GM18526 (cell line): Measurements from ENCODE around the gene KISS1.

Source experiments
- POLR2A ChIP-seq: IDR thresholded peaks from 3 replicates; pipeline ENCODE4 v1.6.1; 2011; ENCODE audit not compliant: insufficient read length; ENCODE audit errors: extremely low read depth

Gene KISS1

DNA sequence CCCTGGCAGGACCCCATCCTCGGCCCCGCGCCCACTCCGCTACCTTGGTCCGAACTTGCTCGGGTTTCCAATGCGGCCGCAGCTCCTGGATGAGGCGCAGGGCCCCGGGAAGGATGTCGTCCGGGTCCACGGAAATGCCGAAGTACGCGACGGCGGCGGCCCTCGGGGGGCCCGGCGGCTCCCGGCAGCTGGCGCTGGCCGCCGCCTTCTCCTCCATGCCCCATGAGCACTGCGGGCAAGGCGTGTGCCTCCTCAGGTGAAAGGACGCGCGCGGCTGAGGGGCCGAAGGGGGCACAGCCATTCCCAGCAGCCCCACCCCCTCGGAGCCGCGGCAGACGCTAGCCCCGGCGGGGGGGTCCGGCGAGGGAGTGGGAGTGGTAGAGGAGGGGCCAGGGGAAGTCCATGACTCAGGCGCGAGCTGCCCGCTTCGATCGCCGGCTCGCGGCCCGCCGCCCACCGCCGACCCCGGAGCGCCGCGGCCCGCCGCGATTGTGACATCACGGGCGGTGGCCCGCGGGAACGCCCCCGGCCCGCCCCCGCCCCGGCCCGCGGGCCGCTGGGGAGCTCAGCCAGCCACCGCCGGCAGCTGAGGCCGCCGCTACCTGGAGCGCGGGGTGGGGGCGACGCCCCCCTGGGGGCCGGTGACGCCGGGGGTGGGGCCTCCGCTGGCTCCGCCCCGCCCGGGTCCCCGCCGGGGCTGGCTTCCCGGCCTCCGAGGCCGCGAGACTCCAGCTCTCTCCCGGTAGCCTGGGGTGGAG is 44.6 kb downstream of the KISS1 start, which contains the start of gene ETNK2:
Gene ETNK2, minus strand, starts transcription at position 493 of the 758 bp plus-strand sequence. Its CDS starts 192 bp downstream, at position 301.
- TF ChIP-seq POLR2A, result no peak

DNA sequence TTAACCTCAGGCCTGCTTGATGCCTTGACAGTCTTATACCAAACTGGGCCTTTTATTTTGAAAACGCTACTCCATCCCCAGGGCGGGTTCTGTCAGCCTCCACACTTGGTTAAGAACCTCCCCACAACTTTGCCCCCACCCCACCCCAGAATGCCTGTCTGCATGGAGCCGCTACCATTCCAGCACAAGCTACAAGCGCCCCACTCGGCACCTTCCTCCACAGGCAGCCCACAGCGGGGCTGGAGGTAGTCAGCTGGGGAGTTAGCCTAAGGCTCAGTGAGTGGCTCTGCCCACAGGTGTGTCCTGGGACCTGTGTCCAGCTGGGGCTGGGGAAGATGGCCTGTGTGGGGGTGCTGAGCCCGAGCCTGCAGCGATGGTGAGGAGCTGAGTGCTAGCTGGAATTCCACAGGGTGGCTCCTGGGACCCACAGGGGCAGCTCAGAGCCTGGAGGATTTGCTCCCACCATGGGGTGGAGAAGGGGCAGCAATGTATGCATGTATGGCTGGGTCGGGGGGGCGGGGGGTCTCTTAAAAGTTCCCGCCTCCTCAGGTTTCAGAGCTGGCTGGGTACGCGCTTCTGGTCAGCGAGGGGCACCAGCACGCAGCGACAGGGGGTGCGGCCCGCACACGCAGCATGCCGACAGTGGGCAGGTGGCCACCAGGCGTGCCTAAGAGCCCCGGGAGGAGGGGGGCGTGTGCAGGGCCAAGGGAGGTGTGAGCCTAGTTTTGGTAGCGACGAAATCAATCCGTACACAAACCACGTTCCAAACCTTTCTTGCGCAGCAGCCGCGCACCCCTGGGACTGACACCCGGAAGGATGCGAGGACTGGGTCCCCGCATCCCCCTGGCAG is 45.4 kb downstream of the KISS1 start:
- TF ChIP-seq POLR2A, result no peak

DNA sequence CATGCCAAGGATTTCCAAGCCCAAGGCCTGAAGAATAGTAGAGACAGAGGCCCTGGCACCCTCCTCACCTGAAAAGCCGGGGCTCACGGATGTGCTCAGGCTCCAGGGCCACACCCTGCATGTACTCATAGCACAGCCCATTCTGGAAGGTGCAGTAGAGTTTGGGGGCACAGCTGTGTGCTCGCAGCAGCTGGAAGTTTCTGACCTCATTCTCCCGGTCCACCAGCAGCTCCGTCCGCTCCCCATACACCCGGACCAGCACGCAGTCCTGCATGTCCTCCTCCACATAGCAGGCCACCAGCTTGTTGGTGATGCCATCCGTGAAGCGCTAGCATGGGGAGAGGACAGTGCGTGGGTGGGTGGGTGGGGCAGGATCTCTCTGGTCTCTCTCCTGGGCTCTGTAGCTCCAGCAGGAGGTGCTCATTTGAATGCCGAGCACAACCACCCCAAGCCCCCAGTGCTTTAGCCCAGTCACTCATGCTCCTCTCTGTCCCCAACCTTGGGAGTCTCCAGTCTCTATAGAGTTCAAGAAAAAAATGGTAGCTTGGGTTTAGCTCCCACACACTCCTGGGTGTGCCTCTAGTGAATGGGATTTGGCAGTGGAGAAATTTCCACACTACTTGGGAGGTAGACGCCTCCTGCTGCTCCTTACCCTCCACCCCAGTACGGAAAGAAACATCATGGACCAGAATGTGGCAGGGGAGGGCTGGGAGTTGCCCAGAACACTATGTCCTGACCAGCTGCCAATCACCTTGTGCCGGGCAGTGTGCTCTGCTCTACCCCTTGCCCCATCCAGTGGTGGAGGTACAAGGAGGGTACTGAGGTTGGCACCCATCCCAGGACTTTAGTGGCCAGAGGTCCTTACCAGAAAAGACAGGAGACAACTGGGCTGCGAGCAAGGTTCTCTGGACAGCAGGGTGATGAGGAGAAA is 46.4 kb downstream of the KISS1 start:
- TF ChIP-seq POLR2A, result no peak

DNA sequence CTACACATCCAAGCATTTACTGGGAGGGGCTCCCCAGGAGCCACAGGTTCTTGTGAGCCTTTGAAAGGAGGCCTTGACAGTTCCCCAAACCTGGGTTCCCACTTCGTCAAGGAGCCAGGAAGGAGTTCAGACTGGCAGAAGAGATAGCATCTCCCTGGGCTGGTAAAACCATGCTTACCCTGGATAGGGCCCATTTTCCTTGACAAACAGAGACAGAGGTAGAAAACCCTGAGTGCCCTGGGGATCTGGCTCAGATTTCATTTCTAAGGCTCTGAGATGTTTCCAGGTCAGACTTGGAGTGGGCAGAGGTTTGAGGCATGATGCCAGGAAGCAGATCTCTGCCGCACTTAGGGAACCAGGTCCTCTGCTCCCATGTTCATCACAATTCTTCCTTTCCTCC is 47.2 kb downstream of the KISS1 start:
- TF ChIP-seq POLR2A, result no peak

DNA sequence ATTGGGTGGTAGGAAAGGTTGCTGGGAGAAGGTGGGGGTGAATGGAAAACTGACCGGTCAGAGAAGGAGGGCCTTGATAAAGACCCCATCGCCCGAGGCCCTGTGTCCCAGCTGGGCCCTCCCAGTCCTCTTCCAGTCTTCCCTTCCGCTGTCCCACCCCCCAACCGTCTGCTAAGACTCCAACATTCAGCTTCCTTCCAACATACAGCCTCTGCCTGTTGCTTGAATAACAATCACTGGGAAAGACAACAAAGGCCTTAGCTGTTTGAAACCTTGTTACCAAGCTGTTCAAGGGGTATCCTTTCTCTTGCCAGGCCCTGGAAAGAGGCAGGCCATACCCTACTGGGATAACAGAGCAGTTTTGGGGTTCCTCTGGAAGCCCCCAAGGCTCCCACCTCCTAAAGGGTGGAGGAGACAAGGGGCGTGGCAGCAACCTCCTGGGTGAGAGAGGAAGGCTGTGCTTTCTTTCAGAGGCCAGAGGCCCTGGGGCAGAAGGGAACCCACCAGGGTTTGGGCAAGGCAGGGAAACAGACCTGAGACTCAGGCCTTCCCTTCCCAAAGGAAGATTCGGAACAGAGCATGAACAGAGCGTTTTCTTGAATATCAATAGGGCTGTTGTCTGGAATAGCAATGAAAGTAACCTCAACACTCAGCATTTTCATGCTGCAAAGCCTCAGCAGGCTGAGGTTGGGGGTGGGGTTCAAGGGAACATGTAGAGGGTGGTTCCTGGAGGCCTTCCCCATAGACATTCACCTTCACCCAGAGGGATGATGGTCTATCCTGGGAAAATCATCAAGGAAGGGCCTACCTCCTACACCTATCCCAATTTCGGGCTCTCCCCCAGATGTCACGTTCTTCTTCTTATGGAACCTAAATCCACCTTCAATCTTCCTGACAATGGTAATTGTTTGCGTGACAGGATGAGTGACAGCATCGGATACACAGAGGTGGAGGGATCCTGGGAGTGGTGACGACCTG is 48.6 kb downstream of the KISS1 start:
- TF ChIP-seq POLR2A, result no peak

DNA sequence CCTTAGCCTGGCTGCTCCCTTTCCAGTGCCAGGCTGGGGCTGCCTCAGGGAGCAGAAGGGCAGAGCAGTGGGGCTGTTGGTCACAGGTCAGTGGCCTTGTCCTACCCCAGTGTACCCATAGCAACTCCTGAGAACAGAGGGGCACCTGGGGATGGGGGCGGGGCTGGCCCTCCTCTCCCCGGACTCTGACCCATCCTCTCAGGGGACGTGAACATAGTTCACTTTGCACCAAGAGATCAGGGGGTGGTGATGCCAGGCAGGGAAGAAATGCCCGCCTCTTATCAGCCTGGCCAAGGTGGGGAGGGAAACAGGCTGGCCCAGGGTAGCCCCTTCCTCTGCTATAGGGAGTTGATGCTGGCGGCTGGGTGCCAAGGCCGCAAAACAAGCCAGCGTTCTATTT is 49.3 kb downstream of the KISS1 start:
- TF ChIP-seq POLR2A, result no peak

DNA sequence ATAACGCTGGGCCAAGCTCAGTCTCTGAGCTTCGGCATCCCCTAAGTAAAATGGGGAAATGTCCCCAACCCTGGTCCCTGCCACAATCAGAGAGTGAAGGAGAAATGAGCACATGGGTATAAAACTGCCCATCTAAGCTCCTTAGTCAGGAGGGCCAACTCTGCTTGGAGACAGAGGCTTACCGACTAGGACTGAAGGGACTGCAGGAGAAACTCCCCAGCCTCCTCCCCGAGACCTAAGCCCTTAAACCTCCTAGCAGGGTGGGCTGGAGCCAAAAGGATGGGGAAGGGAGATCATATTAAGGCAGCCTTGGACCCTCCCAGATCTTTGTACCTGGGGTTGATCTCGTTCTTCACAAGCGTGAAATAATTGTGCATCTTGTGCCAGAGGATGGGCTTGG is 50.0 kb downstream of the KISS1 start:
- TF ChIP-seq POLR2A, result no peak

DNA sequence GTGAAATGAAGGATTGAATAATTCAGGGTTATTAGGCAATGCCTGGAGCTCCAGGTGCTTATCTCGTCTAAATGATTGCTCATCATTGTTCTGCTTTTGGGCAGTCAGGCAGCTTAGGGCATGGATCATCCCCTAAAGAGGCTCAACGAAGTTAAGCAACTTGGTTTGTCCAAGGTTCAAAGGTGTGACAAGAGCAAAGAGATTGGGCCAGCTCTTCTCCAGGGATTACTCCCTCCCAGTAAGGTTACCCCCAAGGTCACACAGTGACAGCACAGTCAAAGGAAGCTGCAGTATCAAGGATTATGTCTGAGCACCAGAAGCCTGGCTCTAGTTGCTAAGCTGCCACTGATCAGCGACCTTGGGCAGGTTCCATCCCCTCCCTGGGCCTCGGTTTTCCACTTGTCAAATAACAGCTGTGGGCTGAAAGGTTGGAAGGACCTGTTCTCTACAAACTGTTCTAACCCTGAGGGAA is 51.2 kb downstream of the KISS1 start:
- no peak for TF ChIP-seq POLR2A

DNA sequence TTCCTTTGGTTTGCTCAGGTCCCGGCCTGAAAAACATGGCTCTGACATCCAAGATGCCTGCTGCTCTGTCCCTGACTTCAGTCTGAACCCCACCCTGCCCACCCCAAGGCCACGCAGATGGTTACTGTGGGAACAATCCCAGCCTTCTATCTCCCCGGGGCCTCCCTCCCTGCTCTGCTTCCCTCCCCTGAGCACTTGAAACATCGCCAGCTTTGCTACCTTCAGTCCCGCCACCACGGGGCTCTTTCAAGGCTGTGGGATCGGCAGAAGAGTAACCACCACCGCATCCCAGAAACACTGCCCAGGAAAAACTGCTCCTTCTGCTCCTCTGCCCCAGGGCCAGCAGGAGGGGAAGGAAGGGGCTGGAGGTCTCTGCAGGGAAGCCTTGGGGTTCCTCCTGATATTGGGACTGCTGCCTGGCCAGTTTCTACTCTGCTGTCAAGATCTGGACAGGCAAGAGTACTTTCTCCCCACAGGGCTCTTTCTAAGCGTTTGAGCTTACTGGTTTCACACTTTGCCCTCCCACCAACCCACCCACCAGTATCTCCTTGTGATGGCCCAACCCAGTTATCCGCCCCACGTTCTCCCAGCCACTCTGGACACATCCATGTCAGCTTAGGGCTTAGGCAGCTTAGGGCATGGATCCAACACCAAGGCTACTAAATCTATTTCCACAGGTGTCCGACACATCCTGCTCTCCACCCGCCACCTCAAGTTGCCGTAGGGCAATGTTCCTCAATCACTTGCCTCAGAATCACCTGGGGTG is 52.8 kb downstream of the KISS1 start:
- TF ChIP-seq POLR2A, result no peak

DNA sequence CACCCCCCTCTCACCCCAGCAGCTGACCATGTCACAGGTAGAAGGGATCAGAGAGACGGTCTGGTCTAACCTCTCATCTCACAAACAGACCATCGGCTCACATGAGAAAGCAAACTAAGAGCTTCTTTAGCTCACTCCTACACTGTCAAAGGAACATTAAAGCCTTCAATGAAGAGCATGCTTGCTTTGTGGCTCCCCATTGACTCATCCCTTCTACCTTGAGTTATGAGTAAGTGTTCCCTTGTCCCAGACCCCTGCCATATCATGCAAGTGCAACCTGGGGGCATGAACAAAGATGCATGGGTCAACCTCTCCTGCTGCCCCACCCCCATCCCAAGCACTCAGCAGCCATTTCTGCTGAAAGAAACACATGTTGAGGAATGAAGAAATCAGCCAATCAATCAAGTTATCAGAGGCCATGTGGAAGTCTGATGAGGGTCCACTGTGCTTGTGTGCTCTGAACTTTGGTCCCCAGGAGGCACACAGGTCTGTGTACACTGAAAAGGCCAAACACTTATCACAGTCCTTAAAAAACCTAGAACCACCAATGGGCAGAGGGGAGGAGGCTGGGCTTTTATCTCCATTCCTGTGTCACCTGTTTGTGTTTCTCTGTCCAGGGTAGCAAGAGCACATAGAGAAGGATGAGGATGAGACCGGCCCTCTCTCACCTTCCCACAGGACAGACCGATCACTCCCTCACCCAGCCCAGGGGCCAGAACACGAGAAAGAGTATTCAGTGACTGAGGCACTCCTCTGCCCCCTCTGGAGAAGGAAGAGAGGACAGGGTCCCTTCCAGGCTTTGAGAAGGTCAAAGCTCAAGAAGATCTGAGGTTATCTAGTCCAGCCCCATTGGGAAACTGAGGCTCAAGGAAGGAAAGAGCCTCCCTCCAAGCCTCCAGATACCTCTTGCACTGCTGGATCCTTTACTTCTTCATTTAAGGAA is 54.0 kb downstream of the KISS1 start:
- no peak for TF ChIP-seq POLR2A

DNA sequence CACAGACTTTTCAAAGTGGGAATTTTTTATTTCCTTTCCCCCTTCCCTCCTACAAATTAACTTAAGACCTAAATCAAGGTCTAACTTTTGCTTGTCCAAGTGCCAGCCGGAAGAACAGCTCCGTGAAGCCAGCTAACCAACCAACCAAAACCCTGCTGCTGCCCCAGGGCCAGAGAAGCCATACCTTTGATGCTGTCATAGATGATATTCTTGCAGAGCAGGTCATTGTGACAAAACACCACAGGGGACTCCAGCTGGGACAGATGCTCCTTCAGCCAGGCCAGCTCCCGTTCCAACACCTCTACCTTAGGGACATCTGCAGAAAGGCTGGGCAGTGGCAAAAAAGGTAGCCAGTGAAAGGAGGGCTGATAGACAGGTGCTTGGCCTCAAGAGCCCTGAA is 55.2 kb downstream of the KISS1 start:
- TF ChIP-seq POLR2A, result no peak
